ENCODE results near the gene OLFM1. TPM values are rescaled to one million over a fixed set of nuclear protein-coding genes. Genes with fewer than 3 reads are reported as not detected.

The OLFM1 gene
- polyA plus RNA-seq, 1 donor (not counting 4 experiments of a cell fraction or from before 2014, with no cell fraction given): 0.25 TPM

DNA sequence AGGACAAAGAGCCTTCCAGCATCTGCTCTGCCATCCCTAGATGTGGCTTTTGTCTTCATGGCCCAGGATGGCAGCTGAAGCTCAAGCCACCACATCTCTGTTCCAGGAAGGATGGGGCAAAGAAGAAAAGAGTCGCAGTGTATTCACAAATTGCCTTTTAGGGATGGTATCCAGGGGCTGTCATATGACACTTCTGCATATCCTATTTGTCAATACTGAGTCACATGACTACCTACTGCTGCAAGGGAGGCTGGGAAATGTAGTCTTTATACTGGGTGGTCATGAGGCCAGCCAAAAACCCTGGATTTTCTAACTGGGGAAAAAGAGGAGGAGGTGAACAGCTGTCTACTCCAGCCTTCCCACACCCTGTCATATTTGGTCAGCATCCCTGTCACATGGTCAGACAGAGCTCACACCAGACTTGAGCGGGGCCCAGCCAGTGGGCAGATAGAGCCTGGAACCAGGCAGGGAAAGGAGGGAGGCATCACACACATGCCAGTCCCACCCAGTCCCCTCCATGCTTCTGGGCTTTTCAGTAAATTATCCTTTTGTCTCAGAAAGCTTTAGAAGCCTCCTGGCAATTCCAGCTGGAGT, 52.0 kb downstream of the OLFM1 start:
- H3K27ac ChIP-seq (ENCODE audit: control insufficient read depth, insufficient read depth, low read length): no peak overlapping the region
- DNase-seq (ENCODE audit: low read depth, low spot score) (no peak), FAIRE-seq (no peak)
- no peak overlapping the region for H3K4me2 ChIP-seq (ENCODE audit: control insufficient read depth, extremely low read depth, insufficient read depth, low read depth, low read length)
- H2AFZ ChIP-seq (ENCODE audit: control insufficient read depth, low read length): no peak overlapping the region
- TF ChIP-seq, protein P1, sequence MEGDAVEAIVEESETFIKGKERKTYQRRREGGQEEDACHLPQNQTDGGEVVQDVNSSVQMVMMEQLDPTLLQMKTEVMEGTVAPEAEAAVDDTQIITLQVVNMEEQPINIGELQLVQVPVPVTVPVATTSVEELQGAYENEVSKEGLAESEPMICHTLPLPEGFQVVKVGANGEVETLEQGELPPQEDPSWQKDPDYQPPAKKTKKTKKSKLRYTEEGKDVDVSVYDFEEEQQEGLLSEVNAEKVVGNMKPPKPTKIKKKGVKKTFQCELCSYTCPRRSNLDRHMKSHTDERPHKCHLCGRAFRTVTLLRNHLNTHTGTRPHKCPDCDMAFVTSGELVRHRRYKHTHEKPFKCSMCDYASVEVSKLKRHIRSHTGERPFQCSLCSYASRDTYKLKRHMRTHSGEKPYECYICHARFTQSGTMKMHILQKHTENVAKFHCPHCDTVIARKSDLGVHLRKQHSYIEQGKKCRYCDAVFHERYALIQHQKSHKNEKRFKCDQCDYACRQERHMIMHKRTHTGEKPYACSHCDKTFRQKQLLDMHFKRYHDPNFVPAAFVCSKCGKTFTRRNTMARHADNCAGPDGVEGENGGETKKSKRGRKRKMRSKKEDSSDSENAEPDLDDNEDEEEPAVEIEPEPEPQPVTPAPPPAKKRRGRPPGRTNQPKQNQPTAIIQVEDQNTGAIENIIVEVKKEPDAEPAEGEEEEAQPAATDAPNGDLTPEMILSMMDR (optimal IDR thresholded peaks at IDR 0.05 in 1 of 3, IDR thresholded peaks at IDR 0.05 in 1 of 3, conservative IDR thresholded peaks at IDR 0.05 in 1 of 3; ENCODE audit: extremely low read depth in 1 of 3, insufficient read depth in 2 of 3, low read length in 3 of 3): no peak
- no peak for TF ChIP-seq EZH2 (IDR thresholded peaks at IDR 0.05; ENCODE audit: low read length)
- no peaks in the 10 kb centered on the region for H3K4me1 ChIP-seq (ENCODE audit: control insufficient read depth, extremely low read depth, insufficient read depth, low read length)
- no peaks in the 10 kb centered on the region for H4K20me1 ChIP-seq (ENCODE audit: control insufficient read depth, extremely low read depth, insufficient read depth, low read length)
- H3K27me3 ChIP-seq (ENCODE audit: control insufficient read depth, extremely low read depth, insufficient read depth, low read length): peaks cover 5% of the 10 kb centered on the region
- H3K4me3 ChIP-seq (ENCODE audit: control insufficient read depth in 2 of 3, extremely low read depth in 1 of 3, insufficient read depth in 2 of 3, low read depth in 1 of 3, low read length in 3 of 3): no peak overlapping the region
- dilution Hi-C loops (cut with MboI; ENCODE audit: extremely low pct_ligation_motif_present, low sequenced_read_pairs): no loop called here
- H3K9me3 ChIP-seq (ENCODE audit: control insufficient read depth, low read depth, low read length): peaks cover 4% of the 10 kb centered on the region
- no peaks in the 10 kb centered on the region for H3K36me3 ChIP-seq (ENCODE audit: control insufficient read depth in 2 of 2, extremely low read depth in 1 of 2, insufficient read depth in 2 of 2, low read length in 2 of 2)
- H3K79me2 ChIP-seq (ENCODE audit: control insufficient read depth, insufficient read depth, low read length): no peaks in the 10 kb centered on the region
- no peak overlapping the region for H3K9ac ChIP-seq (ENCODE audit: control insufficient read depth, extremely low read depth, insufficient read depth, low read length)
- H3K9me1 ChIP-seq (ENCODE audit: control insufficient read depth, extremely low read depth, insufficient read depth, low read length): no peaks in the 10 kb centered on the region

DNA sequence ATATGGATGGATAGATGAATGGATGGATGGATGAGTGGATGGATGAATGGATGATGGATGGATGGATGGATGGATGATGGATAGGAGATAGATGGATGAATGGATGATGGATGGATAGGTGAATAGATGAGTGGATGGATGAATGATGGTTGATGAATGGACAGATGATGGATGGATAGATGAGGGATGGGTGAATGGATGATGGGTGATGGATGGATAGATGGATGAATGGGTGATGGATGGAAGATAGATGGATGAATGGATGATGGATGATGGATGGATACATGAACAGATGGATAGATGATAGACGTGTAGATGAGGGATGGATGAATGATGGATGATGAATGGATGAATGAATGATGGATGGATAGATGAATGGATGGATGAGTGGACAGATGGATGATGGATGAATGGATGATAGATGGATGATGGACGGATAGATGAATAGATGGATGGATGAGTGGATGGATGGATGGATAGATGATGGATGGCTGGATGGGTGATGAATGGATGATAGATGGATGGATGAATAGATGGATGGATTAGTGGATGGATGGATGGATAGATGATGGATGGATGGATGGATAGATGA, 53.8 kb downstream of the OLFM1 start:
- H3K4me1 ChIP-seq (ENCODE audit: control insufficient read depth, extremely low read depth, insufficient read depth, low read length): no peaks in the 10 kb centered on the region
- H3K27ac ChIP-seq (ENCODE audit: control insufficient read depth, insufficient read depth, low read length): no peak overlapping the region
- H3K79me2 ChIP-seq (ENCODE audit: control insufficient read depth, insufficient read depth, low read length): no peaks in the 10 kb centered on the region
- H3K36me3 ChIP-seq (ENCODE audit: control insufficient read depth in 2 of 2, extremely low read depth in 1 of 2, insufficient read depth in 2 of 2, low read length in 2 of 2): no peaks in the 10 kb centered on the region
- FAIRE-seq: no peak
- H2AFZ ChIP-seq (ENCODE audit: control insufficient read depth, low read length): no peak overlapping the region
- no peak for DNase-seq (ENCODE audit: low read depth, low spot score)
- H3K4me2 ChIP-seq (ENCODE audit: control insufficient read depth, extremely low read depth, insufficient read depth, low read depth, low read length): no peak overlapping the region
- H3K27me3 ChIP-seq (ENCODE audit: control insufficient read depth, extremely low read depth, insufficient read depth, low read length): peaks cover 14% of the 10 kb centered on the region
- no peaks in the 10 kb centered on the region for H3K9me1 ChIP-seq (ENCODE audit: control insufficient read depth, extremely low read depth, insufficient read depth, low read length)
- no peak overlapping the region for H3K9ac ChIP-seq (ENCODE audit: control insufficient read depth, extremely low read depth, insufficient read depth, low read length)
- dilution Hi-C loops (cut with MboI; ENCODE audit: extremely low pct_ligation_motif_present, low sequenced_read_pairs): no loop called here
- TF ChIP-seq, protein P1 (optimal IDR thresholded peaks at IDR 0.05 in 1 of 3, IDR thresholded peaks at IDR 0.05 in 1 of 3, conservative IDR thresholded peaks at IDR 0.05 in 1 of 3; ENCODE audit: extremely low read depth in 1 of 3, insufficient read depth in 2 of 3, low read length in 3 of 3): no peak
- no peak for TF ChIP-seq EZH2 (IDR thresholded peaks at IDR 0.05; ENCODE audit: low read length)
- no peaks in the 10 kb centered on the region for H4K20me1 ChIP-seq (ENCODE audit: control insufficient read depth, extremely low read depth, insufficient read depth, low read length)
- peaks cover 4% of the 10 kb centered on the region for H3K9me3 ChIP-seq (ENCODE audit: control insufficient read depth, low read depth, low read length)
- no peak overlapping the region for H3K4me3 ChIP-seq (ENCODE audit: control insufficient read depth in 2 of 3, extremely low read depth in 1 of 3, insufficient read depth in 2 of 3, low read depth in 1 of 3, low read length in 3 of 3)

All from keratinocyte (primary cell).